Heart right ventricle (tissue), 16 donors: Measurements from ENCODE around the gene EREG. TPM values are rescaled to one million over a fixed set of nuclear protein-coding genes. Genes with fewer than 3 reads are reported as not detected.

Source experiments
- ATAC-seq, 8 donors: fragments of 200-7000 bp; cut with Tn5 transposase; one replicate each; pipeline ENCODE4 v1.9.1; 2020; ENCODE audit warnings: mild to moderate bottlenecking in 8 of 8, moderate library complexity in 8 of 8, moderate number of reproducible peaks in 1 of 8
- DNase-seq, 2 donors: peaks; one replicate each; pipeline ENCODE4 v3.0.0-alpha.2; 2020
- H3K27ac ChIP-seq, 10 donors: fragments of 200-600 bp; sonication (generic) in 2 of 10; one replicate each; pipeline versions ENCODE4 v1.5.0 to v1.8.0; 2020 to 2022; ENCODE audit warnings: mild to moderate bottlenecking in 3 of 10
- H3K27me3 ChIP-seq, 7 donors: fragments of 200-600 bp; one replicate each; pipeline ENCODE4 v1.8.0; 2021 to 2022; ENCODE audit warnings: mild to moderate bottlenecking in 2 of 7
- H3K36me3 ChIP-seq, 9 donors: fragments of 200-600 bp; sonication (generic) in 1 of 9; one replicate each; pipeline versions ENCODE4 v1.5.0 to v1.8.0; 2020 to 2022; ENCODE audit warnings: mild to moderate bottlenecking in 2 of 9
- H3K4me1 ChIP-seq, 9 donors: fragments of 200-600 bp; sonication (generic) in 1 of 9; one replicate each; pipeline versions ENCODE4 v1.5.0 to v1.8.0; 2020 to 2022; ENCODE audit warnings: mild to moderate bottlenecking in 4 of 9
- H3K4me3 ChIP-seq, 10 donors: fragments of 200-600 bp; sonication (generic) in 2 of 10; one replicate each; pipeline versions ENCODE4 v1.5.0 to v1.8.0; 2020 to 2022; ENCODE audit warnings: mild to moderate bottlenecking in 7 of 10, moderate library complexity in 2 of 10
- H3K9me3 ChIP-seq, 11 donors: fragments of 200-600 bp in 10 of 11; sonication (generic) in 2 of 11; one replicate each; pipeline versions ENCODE4 v1.5.0 to v1.8.0; 2013 to 2022; ENCODE audit warnings: mild to moderate bottlenecking in 2 of 11, control low read depth in 1 of 11, moderate library complexity in 1 of 11
- CTCF ChIP-seq, 9 donors: fragments of 200-600 bp; sonication (generic) in 2 of 9; IDR thresholded peaks; one replicate each; pipeline versions ENCODE4 v1.5.0 to v1.8.0; 2021 to 2022; ENCODE audit warnings: antibody characterized with exemption in 9 of 9, mild to moderate bottlenecking in 5 of 9, moderate library complexity in 1 of 9
- WGBS, 2 donors: extraction: QIAGEN DNeasy Blood & Tissue Kit; methylation state at CpG; one replicate each; pipeline ENCODE4 v1.1.7; 2013; ENCODE audit warnings: inconsistent platforms in 1 of 2; 5-methylcytosine and 5-hydroxymethylcytosine counted together
- intact Hi-C, 10 donors: fragments of 100-400 bp; cut with DNase I; formaldehyde crosslinking; loops; one replicate each; pipeline versions ENCODE4 v1.11.1 to v1.14.2; 2022
- polyA plus RNA-seq, 2 donors: library from polyadenylated mRNA; stranded (reverse); fragments of 200-250 nt; gene quantifications; one replicate each; pipeline ENCODE4 v1.2.3, GENCODE V29; 2013
- total RNA-seq, 10 donors: library from RNA; stranded (reverse); fragmentation: NEBNext Ultra II Directional in 3 of 10; extraction: Animal tissue kit (Norgen Biotek cat#: 25700) in 3 of 10; gene quantifications; one replicate each; pipeline versions ENCODE4 v1.2.1 to v1.2.4, GENCODE V29; 2021 to 2023
- donor health status: Arrhythmogenic right ventricular cardiomyopathy.
- donor health status: ischemic (EF 13 %, LVEDD 7.1; RV severe dilation, severe dysfunction).
- donor health status: healthy with polysubstance abuse.
- donor health status: DM: no; HTN: yes; CAD: no.
- donor health status: DM: no; HTN: no; CAD: no.
- donor health status: ischemic (EF 25% LVEDD 6.9; RV normal size, moderate dysfunction).
- donor health status: ischemic (EF 25% LVEDD 5.7; RV mildly dilated, moderate dysfunction).
- donor health status: healthy.
- donor health status: DM: yes; HTN: yes; CAD: no.
- donor health status: Ischemic cardiomyopathy.
- donor health status: ischemic (EF 35%, LVEDD 5.7; RV mildly dilated, moderate dysfunction).
- donor health status: nonischemic (EF 11% LVEDD 7.7; RV severe dilation, severe dysfunction).
- donor health status: DM: yes; HTN: yes; CAD: no.
- donor health status: PGD.
- donor health status: ischemic (EF 29% LVEDD 5.4; RV normal size, mild dysfunction).
- donor health status: nonischemic (EF 23%, LVEDD 6.1; RV moderate dilation, normal function).

Gene EREG
- total and polyA plus RNA-seq, 12 donors, result 0.06 to 4.0 (median 0.20) TPM; not detected in 2

- 11 to 20% methylated on average over 1 of the region's 1 CpG for WGBS, 2 donors
- peaks cover 0 to 3% (median under 1%) of the 10 kb centered on the region in 9 donors for H3K4me1 ChIP-seq
These were observed 6.0 kb downstream of the EREG start for GRCh38 chr4:74370912-74371311.

GRCh38 chr4:74374128-74374527 lies 9.2 kb downstream of the EREG start:
- no peak for ATAC-seq
- WGBS, 2 donors, result 70 to 87% methylated on average over 1 of the region's 1 CpG
- no peak for DNase-seq
- H3K9me3 ChIP-seq, result no peaks in the 10 kb centered on the region
- H3K27me3 ChIP-seq, result peaks cover 0 to 4% (median 0%) of the 10 kb centered on the region in 7 donors
- H3K36me3 ChIP-seq, result no peaks in the 10 kb centered on the region
- H3K4me3 ChIP-seq, result no peak overlapping the region
- no peak overlapping the region for H3K27ac ChIP-seq
- H3K4me1 ChIP-seq, result no peaks in the 10 kb centered on the region
- intact Hi-C loops, result loop anchor here in 6 of 10 donors (5.0 to 10.0 kb wide), 5 partner anchors 71 to 301 kb away; partner anchors contain the start of gene AREG (in 2 of the 6)
- no peak for TF ChIP-seq CTCF (IDR thresholded peaks at IDR 0.05)

More at GRCh38 chr4:74370912-74371311, 6.0 kb downstream of the EREG start:
- intact Hi-C loops, result loop anchor here in 6 of 10 donors (5.0 to 10.0 kb wide), 5 partner anchors 74 to 304 kb away; partner anchors contain the start of gene AREG (in 2 of the 6)
- TF ChIP-seq CTCF (IDR thresholded peaks at IDR 0.05), result peak in 8 of 9 donors; percentile 16 to 66 (median 58)
- H3K27me3 ChIP-seq, result peaks cover 0 to 36% (median 11%) of the 10 kb centered on the region in 7 donors
- ATAC-seq, result peak in 3 of 8 donors; percentile 54 to 77 (median 66)
- no peak overlapping the region for H3K4me3 ChIP-seq
- H3K36me3 ChIP-seq, result no peaks in the 10 kb centered on the region
- DNase-seq, result no peak
- H3K27ac ChIP-seq, result no peak overlapping the region
- H3K9me3 ChIP-seq, result no peaks in the 10 kb centered on the region

- Histone ChIP-seq H3K36me3 (no peaks in the 10 kb centered on the region), H3K4me1 (no peaks in the 10 kb centered on the region), H3K27ac (no peak overlapping the region), H3K27me3 (peaks cover 0 to 4% (median 0%) of the 10 kb centered on the region in 7 donors), H3K4me3 (no peak overlapping the region), H3K9me3 (no peaks in the 10 kb centered on the region)
- DNase-seq, result no peak
- TF ChIP-seq CTCF (IDR thresholded peaks at IDR 0.05), result no peak
- WGBS, 2 donors, result 74 to 85% methylated on average over 10 of the region's 10 CpGs
- intact Hi-C loops, result loop anchor here (5.0 to 10.0 kb wide), 9 partner anchors 68 to 303 kb away; partner anchors contain the start of gene AREG (in 2 of the 10)
- peak in 1 of 8 donors; percentile 56 for ATAC-seq
These were observed 9.8 kb downstream of the EREG start for GRCh38 chr4:74374561-74375327.

- 68 to 70% methylated on average over 7 of the region's 7 CpGs for WGBS, 2 donors
- H3K27me3 ChIP-seq, result peaks cover 0 to 4% (median 0%) of the 10 kb centered on the region in 7 donors
- no peak for ATAC-seq
- no peaks in the 10 kb centered on the region for H3K9me3 ChIP-seq
- TF ChIP-seq CTCF (IDR thresholded peaks at IDR 0.05), result no peak
- H3K4me3 ChIP-seq, result no peak overlapping the region
- no peaks in the 10 kb centered on the region for H3K4me1 ChIP-seq
- no peak for DNase-seq
- intact Hi-C loops, result loop anchor here (2.0 to 10.0 kb wide), 12 partner anchors 66 to 301 kb away; partner anchors contain the start of gene AREG (in 2 of the 10)
- H3K36me3 ChIP-seq, result no peaks in the 10 kb centered on the region
- H3K27ac ChIP-seq, result no peak overlapping the region
These were observed 11.0 kb downstream of the EREG start for GRCh38 chr4:74375824-74376426.
